ENCODE data around the gene PRR5. TPM values are rescaled to one million over a fixed set of nuclear protein-coding genes. Genes with fewer than 3 reads are reported as not detected.

Gene PRR5
- total and polyA plus RNA-seq, 2 of the 13 experiments (the other 11 are each of a cell fraction or from before 2014, with no cell fraction given), result 11.6 to 27.5 TPM

- TF ChIP-seq SNAPC4 (CRISPR knock-in tag; IDR thresholded peaks at IDR 0.05) (no peak), CCAR2 (optimal IDR thresholded peaks at IDR 0.05; ENCODE audit: low read depth, low read length) (no peak), ZBTB1 (CRISPR knock-in tag; IDR thresholded peaks at IDR 0.05; ENCODE audit: borderline replicate concordance) (no peak), ONECUT2 (CRISPR knock-in tag; IDR thresholded peaks at IDR 0.05) (no peak), ZNF44 (CRISPR knock-in tag; IDR thresholded peaks at IDR 0.05) (no peak), ZNF362 (CRISPR knock-in tag; IDR thresholded peaks at IDR 0.05; ENCODE audit: borderline replicate concordance) (0 out of 2 replicates have a peak, but pooled peaks have one; percentile 20), FOXO1 (CRISPR knock-in tag; IDR thresholded peaks at IDR 0.05) (no peak; the same call in 1 of the 2 replicates), PRDM10 (CRISPR knock-in tag; IDR thresholded peaks at IDR 0.05; ENCODE audit: low read depth) (peak; percentile 83), ZBTB34 (CRISPR knock-in tag; IDR thresholded peaks at IDR 0.05) (no peak), ZNF883 (CRISPR knock-in tag; IDR thresholded peaks at IDR 0.05; ENCODE audit: not compliant biosample characterization) (no peak), ARID4A (CRISPR knock-in tag; IDR thresholded peaks at IDR 0.05; ENCODE audit: borderline replicate concordance) (peak; percentile 72; the same call in 1 of the 2 replicates)
Observed at GRCh38 chr22:44676441-44677352, 25.3 kb upstream of the PRR5 start (continued).
